ENCODE data around the gene TMEFF2.

TMEFF2 gene

DNA sequence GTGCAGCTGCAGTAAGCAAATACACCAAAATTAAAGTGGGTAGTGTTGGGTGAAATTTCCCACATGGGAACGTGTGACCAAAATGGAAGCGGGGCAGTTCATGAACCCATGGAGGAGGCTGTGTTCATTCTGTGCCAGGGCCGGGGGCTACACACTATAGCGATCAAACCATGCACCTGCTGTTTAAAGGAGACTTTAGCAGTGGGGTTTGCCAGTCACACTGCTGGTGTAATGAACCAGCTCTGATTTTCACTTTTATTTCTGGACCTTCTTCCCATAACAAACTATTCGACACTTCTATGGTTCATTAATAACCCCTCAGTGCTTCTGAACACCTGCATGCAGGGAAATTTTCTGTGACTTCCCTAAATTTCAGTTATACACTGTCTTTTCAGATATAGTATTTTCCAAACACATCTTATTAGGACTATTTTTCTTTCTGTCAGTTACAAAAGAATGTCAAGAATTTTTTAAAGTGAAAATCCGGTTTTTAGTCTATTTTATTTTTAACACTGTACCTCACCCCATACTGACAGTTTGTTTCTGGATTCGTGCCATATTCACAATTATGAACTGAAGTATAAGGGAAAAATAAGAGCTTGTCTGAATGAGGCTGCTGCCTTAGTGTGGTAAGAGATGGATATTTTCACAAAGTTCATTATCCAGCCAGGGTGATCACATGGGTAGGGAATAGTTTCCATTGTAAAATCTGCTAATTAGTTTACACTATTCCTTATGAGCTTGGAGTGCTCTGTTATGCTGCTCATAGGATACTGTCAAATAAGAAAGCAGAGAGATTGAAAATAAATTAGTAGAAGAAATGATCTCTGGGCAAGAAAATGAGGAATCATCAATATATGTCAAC is 236.5 kb downstream of the TMEFF2 start:
- DNase-seq, result no peak

DNA sequence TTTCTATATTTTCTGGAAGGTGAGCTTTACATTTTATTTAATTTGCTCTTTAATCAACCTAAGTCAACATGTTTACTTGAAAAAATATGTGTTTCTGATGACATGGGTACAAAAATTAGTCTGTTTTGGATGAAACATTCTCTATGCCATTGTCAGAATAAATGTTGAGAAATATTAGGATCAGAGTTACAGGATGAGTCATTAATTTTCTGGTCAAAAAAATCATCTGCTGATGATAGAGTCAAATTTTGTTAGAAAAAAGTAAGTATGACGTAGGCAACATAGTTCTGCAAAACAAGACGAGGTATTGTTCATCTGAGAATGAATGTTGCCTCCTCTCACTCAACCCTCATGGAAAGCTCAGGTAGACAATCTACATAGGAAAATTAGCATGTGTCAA is 240.3 kb downstream of the TMEFF2 start:
- DNase-seq, result no peak

DNA sequence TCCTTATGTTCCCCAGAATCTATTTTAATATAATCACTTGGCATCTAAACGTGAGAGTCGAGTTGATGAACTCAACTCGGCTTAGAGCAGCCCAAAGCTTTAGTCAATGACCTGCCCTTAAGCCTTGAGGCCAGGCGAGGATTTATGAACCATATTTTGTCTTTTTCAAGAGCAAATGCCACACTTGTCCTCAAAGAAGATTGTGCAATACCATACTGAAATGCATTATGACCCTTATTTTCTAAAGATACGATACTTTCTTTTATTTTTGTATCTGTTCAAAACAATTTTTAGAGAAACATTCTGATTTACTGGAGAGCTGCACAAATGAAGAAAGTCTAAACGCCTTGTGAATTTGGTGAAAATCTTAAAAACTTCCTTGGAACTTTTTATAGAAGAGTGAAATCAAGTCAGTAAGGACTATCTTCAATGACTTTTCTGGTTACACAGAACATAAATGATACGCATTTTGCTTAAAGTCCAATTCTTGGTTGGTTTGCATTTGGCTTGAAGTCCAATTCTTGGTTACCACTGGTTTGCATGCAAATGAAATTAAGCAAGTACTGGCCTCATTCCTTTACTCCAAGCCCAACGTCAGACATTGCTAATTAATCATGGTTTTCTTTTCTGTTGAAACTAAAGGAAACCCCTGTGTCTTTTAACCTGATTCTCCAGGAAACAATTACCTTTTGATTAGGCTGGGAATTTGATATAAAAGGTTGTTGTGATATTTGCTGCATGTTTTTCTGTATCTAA is 242.0 kb downstream of the TMEFF2 start:
- DNase-seq, result no peak

DNA sequence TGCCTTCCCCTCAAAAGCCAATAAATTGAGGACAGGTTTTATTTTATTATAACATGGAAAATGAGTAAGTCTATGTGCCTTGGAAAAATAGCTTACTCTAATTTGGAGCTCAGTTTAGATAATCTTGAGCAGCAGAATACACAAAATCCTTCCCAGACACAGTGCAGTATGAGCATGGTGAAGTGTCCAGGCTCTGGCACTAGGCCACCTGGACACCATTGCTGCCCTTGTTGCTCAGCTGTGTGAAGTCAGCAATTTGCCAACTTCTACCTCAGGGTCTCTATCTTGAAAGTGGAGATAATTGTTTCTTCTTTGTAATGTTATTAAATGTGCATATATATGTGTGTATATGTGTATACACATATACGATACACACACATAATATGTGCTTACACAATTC is 242.9 kb downstream of the TMEFF2 start:
- DNase-seq, result no peak

DNA sequence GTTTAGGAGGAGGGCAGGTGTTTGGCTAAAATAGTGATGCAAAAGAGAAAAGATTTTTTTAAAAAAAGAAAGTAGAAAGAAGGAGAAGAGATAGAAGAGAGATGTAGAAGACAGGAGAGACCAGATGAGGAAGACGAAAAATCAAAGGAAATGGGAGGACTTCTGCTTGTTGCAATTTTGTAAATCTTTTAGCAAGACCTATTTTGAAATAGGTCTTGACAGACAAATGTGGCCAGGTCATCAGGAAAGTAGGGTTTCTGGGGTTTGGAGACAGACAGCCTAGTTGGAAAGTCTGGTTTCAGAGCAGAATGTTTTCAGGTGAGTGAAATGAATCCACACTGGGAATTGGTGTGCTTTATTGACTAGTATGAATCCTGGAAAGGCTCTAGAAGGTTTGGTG is 243.4 kb downstream of the TMEFF2 start:
- DNase-seq, result no peak

DNA sequence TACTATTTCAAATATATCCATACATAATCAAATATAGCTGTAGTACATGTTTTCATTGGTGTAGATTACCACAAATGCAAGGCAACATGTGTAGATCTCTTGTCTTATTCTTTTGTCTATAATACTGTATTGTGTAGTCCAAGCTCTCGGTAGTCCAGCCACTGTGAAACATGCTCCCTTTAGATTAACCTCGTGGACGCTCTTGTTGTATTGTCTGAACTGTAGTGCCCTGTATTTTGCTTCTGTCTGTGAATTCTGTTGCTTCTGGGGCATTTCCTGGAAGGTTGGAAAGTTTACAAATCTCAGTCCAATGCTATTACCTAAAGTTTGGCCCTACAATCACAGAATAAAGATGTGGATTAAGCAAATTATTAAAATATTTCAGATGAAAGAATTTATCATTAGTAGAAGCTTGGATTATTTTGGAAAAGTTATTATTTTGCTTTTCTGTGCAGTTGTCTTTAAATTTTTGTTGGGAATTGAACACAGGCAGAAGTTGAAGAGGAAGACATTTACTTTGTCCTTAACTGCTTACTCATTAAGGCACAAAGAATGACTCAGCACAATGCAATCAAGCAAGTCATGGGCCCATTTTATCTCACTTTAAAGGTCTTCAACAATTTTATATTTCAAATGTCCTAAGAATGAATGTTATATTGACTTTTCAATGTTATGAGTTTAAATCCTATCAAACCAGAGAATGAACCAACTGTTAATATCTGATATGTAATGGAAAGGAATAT is 244.4 kb downstream of the TMEFF2 start:
- no peak for DNase-seq

DNA sequence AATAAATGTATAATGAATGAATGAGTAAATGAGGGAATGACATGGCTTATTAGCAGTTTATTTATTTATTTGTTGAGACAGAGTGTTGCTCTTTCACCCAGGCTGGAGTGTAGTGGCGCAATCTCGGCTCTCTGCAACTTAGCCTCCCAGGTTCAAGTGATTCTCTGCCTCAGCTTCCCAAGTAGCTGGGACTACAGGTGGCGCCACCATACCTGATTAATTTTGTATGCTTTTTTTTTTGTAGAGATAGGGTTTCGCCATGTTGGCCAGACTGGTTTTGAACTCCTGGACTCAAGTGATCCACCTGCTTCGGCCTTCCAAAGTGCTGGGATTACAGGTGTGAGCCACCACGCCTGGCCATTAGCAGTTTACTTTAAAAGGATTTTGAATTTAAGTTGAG is 247.5 kb downstream of the TMEFF2 start:
- DNase-seq, result no peak

DNA sequence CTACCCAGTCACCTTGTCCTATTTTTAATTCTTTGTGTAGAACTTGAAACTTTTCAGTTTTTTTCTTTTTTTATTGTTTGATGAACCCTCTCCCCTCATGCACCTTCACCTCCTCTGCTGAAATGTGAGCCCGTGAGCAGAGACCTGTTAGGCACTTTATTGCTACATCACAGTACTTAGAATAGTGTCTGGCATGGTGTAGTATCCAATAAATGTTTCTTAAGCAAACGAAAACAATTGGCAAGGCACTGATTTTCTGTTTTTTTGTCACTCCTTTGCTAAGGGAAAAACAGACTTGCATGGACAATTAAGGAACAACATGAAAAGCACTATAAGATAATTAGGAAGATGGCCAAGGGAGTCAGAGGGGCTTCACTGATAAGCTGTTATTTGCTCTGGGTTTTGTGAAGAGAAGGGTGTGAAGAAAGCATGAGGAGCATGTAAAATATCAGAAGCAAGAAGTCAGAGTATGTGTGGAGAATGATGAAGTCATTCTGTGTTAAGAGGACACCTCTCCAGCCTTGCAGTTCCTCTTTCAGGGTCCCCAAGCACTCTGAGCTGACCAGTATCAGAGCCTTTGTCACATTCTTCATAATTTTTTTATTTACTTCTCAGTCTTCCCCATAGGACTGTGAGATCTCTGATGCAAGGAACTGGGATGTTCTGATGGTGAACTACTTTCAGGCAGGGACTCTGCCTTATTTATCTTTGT is 248.1 kb downstream of the TMEFF2 start:
- DNase-seq, result no peak

DNA sequence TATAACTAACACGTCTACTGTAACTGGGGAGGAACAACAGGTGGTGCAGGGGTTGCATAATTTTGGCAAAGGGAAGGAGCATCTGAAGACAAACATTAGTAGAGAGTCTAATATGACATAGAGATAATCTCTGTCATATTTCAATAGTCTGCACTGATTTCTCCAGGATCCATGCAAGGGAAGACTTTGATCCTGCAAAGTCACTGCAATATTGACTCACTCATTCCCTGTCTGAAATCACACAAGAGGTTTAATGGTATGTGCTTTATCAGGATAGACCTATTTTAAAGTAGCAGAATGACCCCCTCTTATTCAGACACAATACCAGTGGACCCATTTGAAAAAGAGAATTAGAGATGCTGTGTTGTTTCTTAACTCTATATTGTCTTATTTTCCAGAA is 249.1 kb downstream of the TMEFF2 start:
- DNase-seq, result no peak

DNA sequence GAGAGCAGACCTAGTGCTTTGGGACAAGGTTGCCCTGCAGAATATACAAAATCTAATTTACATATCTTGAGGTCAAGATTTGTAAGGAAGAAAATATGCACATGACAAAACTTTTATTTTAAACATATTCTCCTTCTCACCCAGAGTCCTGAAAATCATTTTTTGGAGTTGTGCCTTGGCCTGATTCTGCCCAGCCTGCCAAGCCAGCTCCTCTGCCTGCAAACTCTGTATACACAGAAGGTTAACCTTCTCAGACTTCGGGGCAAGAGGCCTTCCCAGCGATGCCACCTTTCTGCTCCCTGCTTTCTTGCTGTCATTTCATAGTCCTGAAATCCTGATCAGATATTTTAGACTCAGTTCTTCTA is 252.0 kb downstream of the TMEFF2 start:
- no peak for DNase-seq

DNA sequence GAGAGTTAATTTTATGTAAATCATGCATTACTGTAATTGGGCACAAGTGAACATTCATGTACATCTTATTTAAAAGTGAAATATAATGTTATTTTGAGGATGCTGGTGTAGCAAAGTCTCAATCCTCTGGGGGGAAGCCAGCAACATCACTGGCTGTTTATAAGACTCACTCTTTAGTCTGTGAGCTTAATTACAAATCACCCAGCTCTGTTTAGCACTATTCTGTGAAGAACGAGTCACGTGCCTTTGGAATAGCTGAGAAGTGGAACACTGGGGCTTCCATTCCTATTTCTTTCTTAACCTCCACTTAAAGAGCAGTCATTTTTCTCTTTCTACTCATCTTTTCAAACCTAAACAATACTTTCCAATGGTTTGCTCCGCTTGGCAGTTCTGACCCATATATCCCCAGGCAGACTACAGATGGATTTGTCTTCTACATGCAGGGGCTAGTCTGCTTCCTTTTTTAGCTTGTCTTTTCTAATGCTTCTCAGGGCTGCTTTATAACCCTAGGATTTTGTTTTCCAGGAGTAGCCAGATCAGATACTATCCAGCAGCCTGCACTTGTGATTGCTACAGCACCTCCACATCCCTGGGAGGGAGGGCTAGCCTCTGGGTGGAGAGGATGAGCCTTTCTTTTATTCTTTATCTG is 252.5 kb downstream of the TMEFF2 start:
- DNase-seq, result no peak

DNA sequence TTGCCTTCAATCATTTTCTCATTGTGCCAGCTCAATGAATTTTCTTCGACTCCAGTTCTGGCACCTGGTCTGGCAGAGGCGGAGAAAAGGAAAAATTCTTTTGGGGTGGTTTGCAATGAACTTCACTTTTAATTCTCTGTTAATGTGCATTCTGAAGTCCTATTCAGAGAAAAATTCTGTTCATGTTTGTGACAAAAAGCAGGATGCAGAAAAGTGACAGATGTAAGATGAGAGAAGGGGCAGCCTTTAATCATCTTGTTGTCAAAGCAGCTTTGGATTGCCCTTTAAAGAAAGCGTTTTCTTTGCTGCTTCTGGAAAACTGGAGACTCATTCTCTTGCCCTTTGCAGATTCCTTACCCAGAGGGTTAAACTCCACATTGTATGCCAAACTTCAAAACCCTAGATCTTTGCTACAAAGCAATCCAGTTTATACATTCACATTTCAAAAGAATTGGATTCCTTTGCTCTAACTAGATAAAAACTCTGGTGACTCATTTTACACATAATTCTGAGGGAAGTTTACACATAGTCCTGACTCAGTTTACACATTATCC is 253.3 kb downstream of the TMEFF2 start:
- DNase-seq, result no peak

DNA sequence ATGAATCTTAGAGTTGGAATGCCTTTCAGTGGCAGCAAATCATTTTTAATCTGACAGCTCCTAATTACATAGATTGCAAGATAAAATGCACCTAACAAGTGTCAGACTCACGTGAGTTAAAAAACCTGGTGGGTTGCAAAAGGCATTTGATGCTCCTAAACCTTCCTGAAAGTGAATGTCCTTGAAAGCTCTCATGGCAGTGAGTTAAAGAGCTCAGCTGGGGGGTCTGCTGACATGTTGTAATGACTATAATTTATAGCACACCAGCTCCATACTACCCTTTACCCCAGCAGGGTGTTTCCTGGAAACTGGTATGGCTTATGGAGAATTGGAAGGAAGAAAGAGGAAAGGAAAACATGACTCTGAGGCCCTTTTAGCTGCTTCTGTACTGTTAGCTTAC is 256.0 kb downstream of the TMEFF2 start:
- DNase-seq, result no peak

DNA sequence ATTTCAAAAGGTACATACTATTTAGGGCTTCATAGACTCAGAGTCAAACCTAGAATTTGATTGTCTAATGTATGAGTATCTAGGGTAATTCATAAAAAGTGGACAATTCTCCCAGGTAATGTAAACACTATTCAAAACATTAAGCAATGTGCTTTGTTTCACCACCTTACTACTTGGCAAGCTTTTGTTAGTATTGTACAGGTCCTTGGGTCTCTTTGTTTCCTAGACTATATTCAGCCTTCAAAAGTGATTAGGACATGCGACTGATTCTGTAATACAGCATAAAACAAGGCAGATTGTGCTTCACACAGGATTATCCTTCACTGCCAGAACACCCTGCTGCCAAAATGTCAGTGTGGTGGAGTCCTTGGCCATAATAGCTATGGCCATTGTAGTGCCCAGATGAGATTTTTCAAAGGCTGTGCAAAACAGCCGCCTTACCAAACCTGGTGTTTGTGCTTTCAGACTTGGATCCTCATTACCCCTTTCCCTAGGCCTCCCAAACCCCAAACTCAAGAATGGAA is 257.8 kb downstream of the TMEFF2 start:
- peak in 1 of 2 experiments; percentile 54 for DNase-seq

DNA sequence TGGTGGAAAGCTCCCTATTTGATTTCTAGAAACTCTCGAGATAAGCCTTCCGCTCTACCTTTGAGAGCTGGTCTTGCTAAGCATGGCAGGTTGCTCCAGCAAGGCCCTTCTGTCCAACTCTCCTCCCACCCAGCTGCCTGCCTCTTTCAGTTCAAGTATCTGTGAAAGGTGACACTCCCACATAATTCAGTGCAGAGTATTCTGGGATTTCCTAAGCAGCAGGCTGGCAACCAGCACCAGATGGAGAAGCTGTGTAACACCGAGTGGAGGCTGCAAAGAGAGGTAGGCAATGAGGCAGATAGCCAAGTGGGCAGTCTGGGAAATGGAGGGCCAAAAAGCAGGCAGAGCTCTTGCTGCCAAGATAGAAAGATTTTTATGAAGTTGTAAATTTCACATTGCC is 259.5 kb downstream of the TMEFF2 start:
- DNase-seq, result peak in 1 of 2 experiments; percentile 25

DNA sequence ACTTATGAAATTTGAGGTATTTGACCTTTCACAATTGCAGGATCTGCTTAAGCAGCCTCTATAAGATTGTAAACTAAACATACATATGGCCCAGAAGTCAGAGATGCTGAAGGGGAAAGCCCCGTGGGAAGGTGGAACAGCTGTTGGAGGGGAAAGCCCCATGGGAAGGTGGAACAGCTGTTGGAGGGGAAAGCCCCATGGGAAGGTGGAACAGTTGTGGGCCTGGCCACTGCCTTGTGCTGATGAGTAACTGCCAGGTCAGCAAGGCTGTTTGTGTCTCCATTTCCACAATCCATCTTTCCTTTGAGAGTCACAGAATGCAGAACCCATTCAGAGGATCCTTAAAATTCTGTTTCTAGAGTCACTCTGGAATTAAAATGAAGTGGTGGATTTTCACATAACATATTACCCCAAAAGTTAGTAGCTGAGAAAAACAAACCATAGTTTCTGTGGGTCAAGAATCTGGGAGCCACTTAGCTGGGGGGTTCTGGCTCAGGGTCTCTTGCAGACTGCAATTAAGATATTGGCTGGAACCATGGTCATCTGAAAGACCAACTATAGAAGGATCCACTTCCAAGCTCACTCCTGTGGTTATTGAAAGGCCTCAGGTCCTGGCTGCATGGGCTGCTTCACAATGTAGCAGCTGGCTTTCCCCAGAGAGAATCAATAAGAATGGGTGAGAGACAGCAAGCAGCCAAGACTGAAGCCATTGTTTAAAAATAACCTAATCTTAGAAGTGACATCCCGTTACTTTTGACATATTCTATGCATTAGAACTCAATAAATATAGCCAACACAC is 261.2 kb downstream of the TMEFF2 start:
- no peak for DNase-seq

DNA sequence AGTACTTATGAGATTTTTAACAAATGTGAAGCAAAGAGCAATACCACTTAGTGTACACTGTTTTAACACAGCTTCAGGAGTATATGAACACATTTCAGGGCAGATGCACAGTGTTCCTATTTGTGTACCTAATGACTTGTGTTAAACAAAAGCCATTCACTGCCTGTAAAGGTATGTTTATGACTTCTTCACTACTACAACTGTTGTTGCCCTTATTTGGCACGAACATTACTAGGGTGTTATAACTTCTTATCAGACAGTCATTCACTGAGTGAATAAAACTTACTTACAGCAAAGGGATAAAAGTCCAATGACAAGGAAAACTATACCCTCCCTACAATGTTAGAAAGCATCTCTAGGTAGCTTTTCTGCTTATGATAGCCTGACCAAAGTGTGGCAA is 262.4 kb downstream of the TMEFF2 start:
- DNase-seq, result no peak

DNA sequence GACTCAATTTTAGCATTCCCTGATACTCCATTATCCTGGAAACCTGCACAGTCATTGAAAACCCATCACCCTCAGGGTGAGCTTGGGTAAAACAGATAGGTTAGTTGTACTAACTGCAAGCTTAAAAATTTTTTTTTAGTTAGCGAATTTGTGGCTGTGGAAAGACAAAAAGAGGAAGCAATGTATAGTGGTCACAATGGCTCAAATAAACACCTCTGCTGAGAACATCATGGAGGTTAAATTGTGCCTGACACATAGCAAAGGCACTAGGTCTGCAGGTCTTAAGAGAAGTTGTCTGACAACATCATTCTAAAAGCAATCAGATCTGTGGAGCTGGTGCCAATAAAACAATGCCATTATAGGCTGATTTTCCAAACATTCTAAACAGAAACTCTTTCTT is 263.4 kb downstream of the TMEFF2 start:
- no peak for DNase-seq

DNA sequence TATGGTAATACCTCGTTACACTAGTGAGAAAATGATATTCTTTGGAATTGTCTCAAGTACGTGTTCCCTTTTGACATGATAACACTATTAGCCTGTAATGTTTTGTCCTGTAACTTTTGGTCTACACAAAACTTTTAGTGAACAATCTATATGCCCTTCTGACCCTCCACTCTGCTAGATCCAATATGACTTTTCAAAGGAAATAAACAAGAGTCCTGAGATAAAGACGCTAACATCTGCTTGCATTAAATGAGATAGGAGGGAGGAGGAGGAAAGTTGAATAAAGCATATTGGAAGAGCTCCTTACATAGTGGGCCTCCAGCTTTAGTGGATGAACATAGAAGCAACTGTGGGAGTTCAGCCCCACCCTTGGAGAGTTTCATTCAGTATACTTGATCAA is 264.5 kb downstream of the TMEFF2 start:
- DNase-seq, result no peak

DNA sequence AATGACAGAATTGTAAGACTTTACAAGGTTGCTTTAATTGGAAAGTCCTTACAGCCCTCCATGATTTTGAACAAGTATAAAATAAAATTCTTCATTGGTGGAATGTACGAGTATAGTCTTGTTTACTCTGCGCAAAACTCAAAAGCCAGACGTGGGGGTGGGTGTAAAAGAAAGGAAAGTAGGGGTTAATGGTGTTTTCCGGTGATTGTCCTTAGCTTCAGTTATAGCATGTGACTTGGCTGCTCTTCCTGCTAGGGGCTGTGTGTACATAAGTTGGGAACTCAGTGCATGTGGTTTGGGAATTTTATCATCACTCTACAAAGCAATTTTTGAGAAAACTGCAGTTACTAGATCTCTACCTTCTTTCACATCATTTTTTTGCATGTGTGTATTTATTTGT is 265.4 kb downstream of the TMEFF2 start:
- no peak for DNase-seq

DNA sequence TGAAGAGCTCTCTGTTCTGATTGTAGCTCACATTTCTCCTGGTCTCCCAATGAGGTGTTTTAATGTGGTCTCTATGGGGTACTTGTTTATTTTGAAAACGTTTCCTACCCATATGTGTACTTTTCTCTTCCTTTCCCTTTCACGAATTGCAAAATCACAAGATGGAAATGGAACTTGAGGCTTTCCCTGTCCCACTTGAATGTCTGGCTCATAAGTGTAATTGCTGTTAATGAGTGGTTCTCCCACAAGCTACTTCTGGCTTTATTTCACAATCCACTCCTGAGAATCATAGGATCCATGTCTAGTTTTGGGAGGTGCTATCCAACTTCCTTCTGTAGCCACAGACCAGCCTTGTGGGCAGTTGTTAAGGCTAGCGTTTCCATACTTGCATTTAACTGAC is 266.7 kb downstream of the TMEFF2 start:
- DNase-seq, result no peak

Data from cerebellar nuclear complex (tissue), 1 donor.